Natural killer cell (primary cell): Measurements from ENCODE around the gene METTL1. TPM values are rescaled to one million over a fixed set of nuclear protein-coding genes. Genes with fewer than 3 reads are reported as not detected.
A peak's percentile ranks its signal among the peaks of the same experiment; 100 is the strongest.

Experiments used
- ATAC-seq, 3 donors: fragments of 150-1000 bp in 2 of 3; fragments of 200-7000 bp in 1 of 3; cut with Tn5 transposase; 1 replicate in 1 of 3; 2 replicates in 2 of 3; pipeline ENCODE4 v1.10.0; 2021; ENCODE audit warnings: mild to moderate bottlenecking in 2 of 3, moderate library complexity in 2 of 3
- DNase-seq, 2 donors: peaks; one replicate each; pipeline versions ENCODE4 v3.0.0 to v3.0.0-alpha.2; 2013 to 2021; ENCODE audit warnings: mixed read lengths in 1 of 2
- H3K27ac ChIP-seq: one replicate; pipeline ENCODE4 v1.5.1; 2013; ENCODE audit warnings: mild to moderate bottlenecking, low read length
- H3K27me3 ChIP-seq: one replicate; pipeline ENCODE4 v1.6.1; 2013; ENCODE audit warnings: low read length; ENCODE audit not compliant: control insufficient read depth, insufficient read depth
- H3K36me3 ChIP-seq: one replicate; pipeline ENCODE4 v1.6.1; 2013; ENCODE audit warnings: low read length; ENCODE audit not compliant: control insufficient read depth, insufficient read depth
- H3K4me1 ChIP-seq: one replicate; pipeline ENCODE4 v1.6.1; 2013; ENCODE audit warnings: low read length; ENCODE audit not compliant: control insufficient read depth, insufficient read depth
- H3K4me3 ChIP-seq: one replicate; pipeline ENCODE4 v1.5.1; 2013; ENCODE audit warnings: low read length
- H3K9me3 ChIP-seq: one replicate; pipeline ENCODE4 v1.6.1; 2013; ENCODE audit warnings: low read length; ENCODE audit not compliant: control insufficient read depth, insufficient read depth
- H3K27ac Mint-ChIP-seq, 2 donors: one replicate each; pipeline ENCODE4 v1.8.0; 2022; ENCODE audit warnings: mild to moderate bottlenecking in 2 of 2, mixed read lengths in 2 of 2, moderate library complexity in 1 of 2
- H3K27me3 Mint-ChIP-seq, 2 donors: one replicate each; pipeline ENCODE4 v1.8.0; 2022; ENCODE audit warnings: low read depth in 2 of 2, mixed read lengths in 2 of 2
- H3K36me3 Mint-ChIP-seq: one replicate; pipeline ENCODE4 v1.8.0; 2022; ENCODE audit warnings: mixed read lengths
- H3K4me1 Mint-ChIP-seq, 2 donors: one replicate each; pipeline ENCODE4 v1.8.0; 2022; ENCODE audit warnings: mixed read lengths in 2 of 2
- H3K4me3 Mint-ChIP-seq: one replicate; pipeline ENCODE4 v1.8.0; 2022; ENCODE audit warnings: mild to moderate bottlenecking, moderate library complexity, mixed read lengths
- H3K9me3 Mint-ChIP-seq, 2 donors: one replicate each; pipeline ENCODE4 v1.8.0; 2022; ENCODE audit warnings: mixed read lengths in 2 of 2
- WGBS: methylation state at CpG from one replicate; pipeline ENCODE4 v1.1.7; 2013; ENCODE audit warnings: missing lambda C conversion rate; ENCODE audit not compliant: insufficient coverage; 5-methylcytosine and 5-hydroxymethylcytosine counted together
- intact Hi-C: fragments of 100-400 bp; cut with micrococcal nuclease; formaldehyde crosslinking; loops from one replicate; pipeline ENCODE4 v1.14.2; 2022
- total RNA-seq, 4 donors: library from RNA; stranded (reverse); fragments of 120-200 nt in 1 of 4; gene quantifications; one replicate each; pipeline versions ENCODE4 v1.2.3 to v1.2.4, GENCODE V29; 2013 to 2022
- TF ChIP-seq, protein P1 (sequence below): fragments of 200-600 bp; IDR thresholded peaks from one replicate; pipeline ENCODE4 v1.8.0; 2022; ENCODE audit warnings: antibody characterized with exemption

The METTL1 gene
- total RNA-seq, 3 donors from 2014 or later (not counting 1 experiment from before 2014, with no cell fraction given), result 8.0 to 12.5 (median 8.8) TPM

DNA sequence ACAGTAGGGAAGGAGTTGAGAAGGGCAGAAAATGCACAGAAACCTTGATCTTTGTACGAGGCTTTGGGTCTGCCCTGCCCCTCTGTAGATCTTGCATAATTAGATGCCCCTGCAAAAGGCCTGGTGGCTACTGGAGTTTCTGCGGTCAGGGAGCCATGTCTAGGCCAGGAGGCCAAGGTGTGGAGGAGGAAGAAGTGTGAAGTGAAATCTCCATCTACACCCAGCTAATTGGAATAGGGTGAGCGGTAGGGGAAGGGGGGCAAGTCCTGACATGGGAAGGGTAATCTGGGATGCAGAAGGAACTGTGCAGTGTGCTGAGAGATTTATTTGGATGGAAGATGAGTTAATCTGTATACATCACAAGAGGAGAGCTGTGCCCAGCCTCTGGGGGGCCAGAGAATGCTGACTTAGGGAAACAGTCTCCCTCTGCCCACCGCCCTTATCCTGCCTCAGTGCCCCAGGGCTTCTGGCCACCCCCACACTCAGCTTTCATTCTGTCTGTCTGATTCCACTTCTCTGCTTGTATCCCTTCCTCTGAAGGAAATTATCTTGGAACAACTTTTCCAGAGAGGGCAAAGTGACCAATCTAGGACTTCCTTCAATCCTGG lies 10.4 kb downstream of the METTL1 start:
- H3K27ac ChIP-seq, result no peak overlapping the region
- ATAC-seq, result no peak
- H3K9me3 Mint-ChIP-seq, result no peaks in the 10 kb centered on the region

DNA sequence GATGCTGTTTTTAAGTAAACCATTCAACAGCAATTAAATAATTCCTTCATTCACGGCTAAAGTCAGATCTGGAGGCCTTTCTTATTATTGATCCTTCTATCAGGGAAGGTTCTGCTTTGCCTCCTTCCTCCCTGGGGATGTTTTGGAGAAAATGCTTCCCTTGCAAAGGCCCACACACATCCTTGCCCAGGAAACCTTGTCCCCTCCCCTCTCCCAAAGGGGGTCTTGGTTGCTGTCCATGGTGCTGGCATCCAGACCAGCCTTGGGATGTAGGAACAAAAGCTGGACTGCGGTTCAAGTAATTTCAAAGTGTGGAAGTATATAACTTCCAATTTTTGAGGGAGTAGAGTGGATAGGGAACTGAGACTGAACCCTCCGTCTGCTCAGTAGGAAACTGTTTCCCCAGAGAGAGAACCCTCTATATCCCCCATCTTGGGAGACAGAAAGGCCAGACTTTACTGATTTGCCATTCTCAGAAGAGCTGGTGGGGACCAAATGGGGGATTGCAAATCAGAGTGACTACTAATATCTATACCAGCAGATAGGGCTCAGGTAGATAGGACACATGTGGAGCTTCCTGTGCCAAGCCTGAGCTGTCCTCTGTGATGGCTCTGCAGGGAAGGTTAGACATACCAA lies 11.4 kb downstream of the METTL1 start:
- Mint-ChIP-seq H3K27ac (no peak overlapping the region), H3K4me3 (no peak overlapping the region), H3K27me3 (peaks cover 24 to 31% of the 10 kb centered on the region in 2 donors), H3K4me1 (peaks cover 27 to 40% of the 10 kb centered on the region in 2 donors), H3K9me3 (no peaks in the 10 kb centered on the region), H3K36me3 (no peaks in the 10 kb centered on the region)
- WGBS, result 100% methylated on average over 1 of the region's 3 CpGs
- Histone ChIP-seq H3K4me3 (no peak overlapping the region), H3K4me1 (peaks cover 26% of the 10 kb centered on the region), H3K27me3 (peaks cover 22% of the 10 kb centered on the region), H3K36me3 (peaks cover 12% of the 10 kb centered on the region), H3K27ac (no peak overlapping the region), H3K9me3 (no peaks in the 10 kb centered on the region)
- intact Hi-C loops, result no loop called here
- no peak for ATAC-seq
- TF ChIP-seq, protein P1, sequence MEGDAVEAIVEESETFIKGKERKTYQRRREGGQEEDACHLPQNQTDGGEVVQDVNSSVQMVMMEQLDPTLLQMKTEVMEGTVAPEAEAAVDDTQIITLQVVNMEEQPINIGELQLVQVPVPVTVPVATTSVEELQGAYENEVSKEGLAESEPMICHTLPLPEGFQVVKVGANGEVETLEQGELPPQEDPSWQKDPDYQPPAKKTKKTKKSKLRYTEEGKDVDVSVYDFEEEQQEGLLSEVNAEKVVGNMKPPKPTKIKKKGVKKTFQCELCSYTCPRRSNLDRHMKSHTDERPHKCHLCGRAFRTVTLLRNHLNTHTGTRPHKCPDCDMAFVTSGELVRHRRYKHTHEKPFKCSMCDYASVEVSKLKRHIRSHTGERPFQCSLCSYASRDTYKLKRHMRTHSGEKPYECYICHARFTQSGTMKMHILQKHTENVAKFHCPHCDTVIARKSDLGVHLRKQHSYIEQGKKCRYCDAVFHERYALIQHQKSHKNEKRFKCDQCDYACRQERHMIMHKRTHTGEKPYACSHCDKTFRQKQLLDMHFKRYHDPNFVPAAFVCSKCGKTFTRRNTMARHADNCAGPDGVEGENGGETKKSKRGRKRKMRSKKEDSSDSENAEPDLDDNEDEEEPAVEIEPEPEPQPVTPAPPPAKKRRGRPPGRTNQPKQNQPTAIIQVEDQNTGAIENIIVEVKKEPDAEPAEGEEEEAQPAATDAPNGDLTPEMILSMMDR, result no peak
- DNase-seq, result no peak

More for the DNA sequence above, 10.4 kb downstream of the METTL1 start:
- H3K9me3 ChIP-seq, result no peaks in the 10 kb centered on the region
- DNase-seq, result no peak
- TF ChIP-seq, protein P1, result no peak
- no peaks in the 10 kb centered on the region for H3K36me3 Mint-ChIP-seq
- H3K27ac Mint-ChIP-seq, result no peak overlapping the region
- H3K4me3 Mint-ChIP-seq, result no peak overlapping the region
- intact Hi-C loops, result no loop called here
- peaks cover 30 to 36% of the 10 kb centered on the region in 2 donors for H3K27me3 Mint-ChIP-seq
- H3K27me3 ChIP-seq, result peaks cover 32% of the 10 kb centered on the region
- no peak overlapping the region for H3K4me3 ChIP-seq
- H3K4me1 ChIP-seq, result peaks cover 29% of the 10 kb centered on the region
- 96% methylated on average over 4 of the region's 4 CpGs for WGBS
- H3K36me3 ChIP-seq, result peaks cover 12% of the 10 kb centered on the region
- H3K4me1 Mint-ChIP-seq, result peaks cover 32 to 40% of the 10 kb centered on the region in 2 donors

DNA sequence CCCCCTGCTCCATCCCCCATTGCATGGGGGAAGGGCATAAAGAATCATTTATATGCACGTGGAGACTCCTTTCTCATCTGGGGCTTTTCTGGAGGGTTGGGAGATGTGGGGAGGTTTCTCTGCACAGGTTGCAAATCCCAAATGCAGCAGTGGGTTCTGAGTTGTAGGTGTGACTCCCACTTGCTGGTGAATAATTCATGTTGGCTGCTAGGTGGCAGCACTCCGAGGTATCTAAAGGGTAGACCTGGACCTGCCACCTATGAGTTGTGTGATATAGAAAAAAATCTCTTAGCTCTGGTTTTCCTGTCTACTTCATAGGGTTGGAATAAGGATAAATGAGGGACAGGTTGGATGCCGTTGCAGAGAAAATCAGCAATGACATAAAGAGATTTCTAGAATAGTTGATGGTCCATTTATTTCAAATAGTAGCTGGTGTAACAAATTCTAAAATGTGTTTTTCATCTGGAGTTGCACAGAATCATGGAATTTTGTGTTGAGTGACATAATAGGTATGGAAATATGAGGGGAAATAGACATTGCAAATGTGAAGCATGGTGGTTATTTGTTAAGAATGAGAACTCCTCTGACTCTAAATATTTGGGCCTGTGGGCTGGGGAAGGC lies 12.4 kb downstream of the METTL1 start:
- H3K27ac Mint-ChIP-seq, result no peak overlapping the region
- peaks cover 15 to 21% of the 10 kb centered on the region in 2 donors for H3K27me3 Mint-ChIP-seq
- TF ChIP-seq, protein P1, result peak; percentile 39
- peaks cover 22 to 34% of the 10 kb centered on the region in 2 donors for H3K4me1 Mint-ChIP-seq
- no peaks in the 10 kb centered on the region for H3K9me3 Mint-ChIP-seq
- Histone ChIP-seq H3K36me3 (peaks cover 12% of the 10 kb centered on the region), H3K4me1 (peaks cover 19% of the 10 kb centered on the region), H3K27me3 (peaks cover 12% of the 10 kb centered on the region), H3K4me3 (no peak overlapping the region), H3K27ac (no peak overlapping the region), H3K9me3 (no peaks in the 10 kb centered on the region)
- DNase-seq (peak in 1 of 2 donors; percentile 75), ATAC-seq (peak in 1 of 3 donors; percentile 34)
- intact Hi-C loops, result no loop called here
- WGBS, result 45% methylated on average over 3 of the region's 3 CpGs
- no peak overlapping the region for H3K4me3 Mint-ChIP-seq
- H3K36me3 Mint-ChIP-seq, result no peaks in the 10 kb centered on the region
